HG03378 (cell line): ENCODE results near the gene AHNAK2.
"Not testable (repeated sequence)": the region's sequence is repeated elsewhere in the genome, so short reads cannot be mapped to it uniquely, and the experiment has no call there.

ENCODE experiments used
- ATAC-seq: cut with Tn5 transposase; IDR thresholded peaks from one replicate; pipeline ENCODE4 v1.9.1; 2021; ENCODE audit warnings: mild to moderate bottlenecking, moderate library complexity; ENCODE audit not compliant: unreplicated experiment

The AHNAK2 gene

DNA sequence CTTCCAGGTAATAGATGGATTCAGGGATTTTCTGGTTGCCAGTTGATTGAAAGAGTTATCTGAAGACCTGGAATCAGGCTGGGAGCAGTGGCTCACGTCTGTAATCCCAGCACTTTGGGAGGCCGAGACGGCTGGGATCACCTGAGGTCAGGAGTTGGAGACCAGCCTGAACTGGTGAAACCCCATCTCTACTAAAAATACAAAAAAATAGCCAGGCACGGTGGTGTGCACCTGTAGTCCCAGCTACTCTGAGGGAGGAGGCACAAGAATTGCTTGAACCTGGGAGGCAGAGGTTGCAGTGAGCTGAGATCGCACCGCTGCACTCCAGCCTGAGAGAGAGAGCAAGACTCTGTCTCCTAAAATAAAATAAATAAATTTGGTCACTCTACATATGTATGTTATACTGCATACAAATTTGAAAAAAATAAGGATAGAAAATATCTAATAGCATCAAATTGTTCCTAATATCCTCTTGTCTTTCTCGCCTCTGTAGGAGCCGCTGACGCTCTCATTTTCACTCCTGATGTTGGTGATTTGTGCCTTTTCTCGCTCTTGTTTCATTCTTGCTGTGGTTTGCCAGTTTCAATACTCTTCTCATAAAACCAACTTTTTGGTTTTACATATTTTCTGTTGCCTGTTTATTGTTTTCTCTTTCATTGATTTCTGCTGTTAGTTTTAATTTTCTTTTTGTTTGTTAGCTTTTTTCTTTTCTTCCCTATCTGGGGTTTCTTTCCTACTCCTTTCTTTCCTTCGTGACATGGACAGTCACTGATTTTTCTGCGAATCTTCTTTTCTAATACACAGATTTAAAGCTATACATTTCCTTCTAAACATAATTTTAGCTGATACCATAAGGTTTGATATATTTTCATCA, 77.3 kb downstream of the AHNAK2 start:
- no peak for ATAC-seq

GRCh38 chr14:104899781-104900180, 78.4 kb downstream of the AHNAK2 start:
- no peak for ATAC-seq

DNA sequence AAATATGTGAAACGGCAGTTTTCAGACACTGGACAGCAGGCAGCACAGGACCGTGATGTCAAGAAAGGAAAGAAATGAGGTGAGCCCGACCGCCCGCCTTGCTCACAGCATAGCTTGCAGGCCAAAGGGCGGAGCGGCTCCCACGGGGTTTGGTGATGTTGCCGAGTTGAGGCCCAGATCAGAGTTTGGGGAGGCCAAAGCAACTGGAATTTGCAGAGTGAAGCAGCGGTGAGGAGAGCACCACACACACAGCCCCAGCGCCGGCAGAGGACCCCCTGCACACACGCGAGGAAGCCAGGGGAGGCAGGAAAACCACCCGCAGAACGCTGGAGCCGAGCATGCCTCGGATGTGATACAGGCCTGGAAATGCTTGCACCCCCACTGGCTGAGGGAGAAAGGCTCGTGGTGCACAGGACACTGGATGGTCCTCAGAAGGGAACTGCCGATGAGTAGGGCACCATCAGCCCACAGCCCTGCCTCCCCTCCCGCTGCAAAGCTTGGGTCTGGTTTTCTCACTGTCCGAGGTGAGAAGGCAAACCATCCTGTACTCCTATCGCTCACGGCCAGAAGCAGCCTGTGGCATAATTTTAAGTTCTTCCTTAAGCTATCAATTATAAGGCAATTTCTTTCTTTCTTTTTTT, 79.2 kb downstream of the AHNAK2 start:
- no peak for ATAC-seq

GRCh38 chr14:104898195-104898558, 80.0 kb downstream of the AHNAK2 start:
- no peak for ATAC-seq

GRCh38 chr14:104897330-104898194, 80.6 kb downstream of the AHNAK2 start:
- no peak for ATAC-seq

DNA sequence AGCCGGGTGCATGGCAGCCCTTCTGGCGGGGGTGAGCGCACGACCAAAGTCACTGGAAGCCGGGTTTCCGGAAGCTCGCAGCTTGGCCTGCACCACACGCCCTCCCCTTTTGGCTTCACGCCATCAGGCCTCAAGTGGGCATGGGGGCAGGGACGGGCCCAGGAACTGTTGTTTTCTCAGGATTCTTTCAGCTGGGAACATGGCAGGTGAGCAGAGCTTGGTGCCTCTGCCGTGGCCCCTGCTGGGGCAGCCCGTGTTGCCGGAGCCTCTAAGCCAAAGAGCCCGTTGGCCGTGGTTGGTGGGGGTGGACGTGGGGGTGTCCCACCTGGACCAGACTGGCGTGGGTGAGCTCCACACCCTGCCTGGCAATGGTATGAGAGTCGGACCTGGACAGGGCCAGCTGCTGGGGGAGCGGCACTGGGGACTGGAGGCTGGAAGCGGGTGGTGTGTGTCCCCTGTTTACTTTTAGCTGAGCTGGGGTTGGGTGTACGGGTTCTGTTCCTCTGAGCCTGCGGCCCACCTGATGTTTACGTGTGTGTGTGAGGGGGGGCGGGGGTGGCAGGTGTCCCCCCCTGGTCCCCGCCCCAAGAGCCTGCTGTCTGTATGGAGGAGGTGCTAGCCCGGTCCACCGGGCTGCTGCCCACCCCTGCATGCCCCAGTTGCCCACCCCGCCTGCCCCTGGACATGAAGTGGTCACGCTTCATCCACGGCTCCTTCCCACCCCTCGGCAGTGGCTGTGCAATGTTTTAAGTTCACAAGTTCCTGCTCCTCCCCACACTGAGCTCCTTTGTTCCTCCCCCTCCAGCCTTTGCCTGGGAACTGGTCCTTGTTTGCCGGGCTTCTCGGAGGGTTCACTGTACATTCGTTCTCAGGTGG, 82.2 kb downstream of the AHNAK2 start:
- ATAC-seq, result no peak

DNA sequence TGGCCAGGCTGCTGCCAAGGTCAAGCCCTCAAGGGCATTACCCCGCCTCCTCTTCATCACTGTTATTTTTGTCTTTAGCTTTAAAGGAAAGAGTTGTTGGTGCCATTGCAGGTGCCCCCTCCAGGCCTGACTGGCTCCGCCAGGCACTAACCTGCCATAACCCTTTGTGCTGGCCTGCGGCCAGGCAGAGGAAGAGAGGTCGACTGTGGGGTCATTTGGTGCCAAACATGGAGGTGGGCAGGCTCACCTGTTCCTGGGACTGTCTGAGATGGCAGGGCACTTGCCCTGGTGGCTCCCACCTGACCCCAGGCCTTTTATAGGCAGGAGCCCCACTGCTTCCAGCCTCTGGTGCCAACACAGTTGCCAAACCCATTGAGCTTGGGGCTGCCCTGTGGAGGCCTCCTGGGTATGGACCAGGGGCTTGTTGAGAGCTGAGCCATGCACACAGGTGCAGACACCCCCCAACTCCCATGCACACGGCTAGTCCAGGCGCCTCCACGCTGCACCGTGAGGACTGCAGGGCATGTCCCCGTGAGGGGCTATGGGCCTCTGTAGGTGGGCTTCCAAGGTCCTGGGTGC, 82.9 kb downstream of the AHNAK2 start:
- no peak for ATAC-seq

GRCh38 chr14:104894331-104895206, 83.6 kb downstream of the AHNAK2 start:
- no peak for ATAC-seq

DNA sequence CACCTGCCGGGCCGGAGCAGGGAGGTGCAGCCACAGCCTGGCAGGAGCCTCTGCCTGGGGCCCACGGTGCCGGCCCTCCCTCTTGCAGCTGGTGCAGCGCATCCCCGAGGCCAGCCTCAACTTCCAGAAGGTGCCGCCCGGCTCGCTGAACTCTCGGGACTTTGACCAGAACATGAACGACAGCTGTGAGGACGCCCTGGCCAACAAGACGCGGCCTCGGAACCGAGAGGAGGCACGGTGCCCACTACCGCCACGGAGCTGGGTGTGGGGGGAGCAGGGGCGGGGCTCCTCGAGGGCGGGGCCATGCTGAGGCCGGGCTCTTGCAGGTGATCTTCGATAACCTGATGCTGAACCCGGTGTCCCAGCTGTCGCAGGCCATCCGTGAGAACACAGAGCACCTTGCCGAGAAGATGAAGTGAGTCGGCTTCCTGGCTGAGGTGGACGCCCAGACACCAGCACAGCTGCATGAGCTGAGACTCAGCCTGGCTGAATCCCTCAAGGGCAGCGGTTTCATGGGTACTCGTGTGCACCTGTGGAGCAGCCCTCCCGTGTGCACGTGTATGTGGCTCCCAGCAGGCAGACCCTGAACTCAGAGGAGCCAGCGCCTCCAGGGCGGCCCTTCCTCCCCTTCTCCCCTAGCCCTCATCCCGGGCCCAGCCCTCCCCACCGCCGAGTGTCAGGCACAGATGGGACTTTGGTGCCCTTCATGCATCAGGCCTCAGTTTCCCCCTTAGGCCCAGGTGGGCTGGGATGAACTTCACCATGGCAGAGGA, 84.6 kb downstream of the AHNAK2 start:
- ATAC-seq, result no peak

- ATAC-seq, result no peak
Measured at GRCh38 chr14:104892531-104893434, 85.4 kb downstream of the AHNAK2 start.

DNA sequence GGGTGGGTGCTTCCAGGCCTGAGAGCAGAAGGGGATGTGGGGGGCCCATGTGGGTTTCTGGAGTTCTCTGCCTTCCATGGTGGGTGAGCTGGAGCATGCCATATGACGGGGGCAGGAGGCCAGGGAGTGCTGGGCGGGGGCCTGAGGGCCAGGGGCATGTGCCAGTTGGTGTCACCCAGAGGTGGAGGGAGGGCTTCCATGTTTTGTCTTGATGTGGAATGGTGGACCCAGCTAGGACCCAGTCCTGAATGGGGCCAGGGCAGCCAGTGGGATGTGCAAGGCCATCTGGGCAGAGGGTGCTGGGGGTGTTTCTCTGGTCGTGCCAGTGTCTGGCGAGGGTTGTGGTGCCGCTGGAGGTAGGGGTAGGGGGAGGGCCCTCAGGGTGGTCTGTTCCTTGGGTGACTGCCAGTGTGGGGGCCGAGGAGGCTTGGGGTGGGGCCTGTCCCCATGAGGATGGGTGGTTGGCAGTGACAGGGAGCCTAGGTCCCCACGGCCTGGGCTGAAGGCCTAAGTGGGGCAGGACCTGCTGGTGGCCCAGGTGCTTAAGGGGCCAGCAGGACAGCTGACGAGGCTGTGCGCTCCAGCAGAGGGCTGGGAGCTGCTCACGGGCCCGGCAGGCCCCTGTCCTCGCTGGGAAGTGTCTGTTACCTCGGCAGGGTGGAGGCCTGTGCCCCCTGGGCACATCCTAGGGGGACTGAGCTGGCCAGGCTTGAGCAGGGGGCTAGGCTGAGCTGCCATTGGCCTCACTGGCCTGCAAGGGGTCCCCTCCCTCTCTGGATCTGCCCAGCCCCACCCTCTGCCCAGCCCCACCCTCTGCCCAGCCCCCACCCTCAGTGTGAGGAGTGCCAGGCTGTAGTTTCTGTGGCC, 86.3 kb downstream of the AHNAK2 start:
- ATAC-seq, result no peak

GRCh38 chr14:104891121-104891551, 87.0 kb downstream of the AHNAK2 start:
- no peak for ATAC-seq

DNA sequence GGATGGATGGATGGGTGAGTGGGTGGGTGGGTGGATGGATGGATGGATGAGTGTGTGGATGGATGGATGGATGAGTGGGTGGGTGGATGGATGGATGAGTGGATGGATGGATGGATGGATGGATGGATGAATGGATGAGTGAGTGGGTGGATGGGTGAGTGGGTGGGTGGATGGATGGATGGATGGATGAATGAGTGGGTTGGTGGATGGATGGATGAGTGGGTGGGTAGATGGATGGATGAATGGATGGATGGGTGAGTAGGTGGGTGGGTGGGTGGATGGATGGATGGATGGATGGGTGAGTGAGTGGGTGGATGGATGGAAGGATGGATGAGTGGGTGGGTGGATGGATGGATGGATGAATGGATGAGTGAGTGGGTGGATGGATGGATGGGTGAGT, 87.9 kb downstream of the AHNAK2 start:
- ATAC-seq, result not testable (repeated sequence)

DNA sequence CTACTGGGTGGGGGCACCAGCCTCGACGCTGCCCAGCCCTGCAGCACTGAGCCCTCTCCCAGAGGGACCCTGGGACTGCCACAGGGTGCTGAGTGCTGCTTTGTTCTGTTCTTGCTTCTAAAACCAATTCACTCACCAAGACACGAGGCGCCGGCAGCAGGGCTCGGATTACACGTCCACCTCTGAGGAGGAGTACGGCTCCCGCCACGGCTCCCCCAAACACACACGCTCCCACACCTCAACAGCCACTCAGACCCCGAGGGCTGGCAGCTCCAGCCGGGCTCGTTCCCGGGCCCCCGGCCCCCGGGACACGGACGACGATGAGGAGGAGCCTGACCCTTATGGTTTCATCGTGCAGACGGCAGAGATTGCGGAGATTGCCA, 88.8 kb downstream of the AHNAK2 start:
- ATAC-seq, result no peak

DNA sequence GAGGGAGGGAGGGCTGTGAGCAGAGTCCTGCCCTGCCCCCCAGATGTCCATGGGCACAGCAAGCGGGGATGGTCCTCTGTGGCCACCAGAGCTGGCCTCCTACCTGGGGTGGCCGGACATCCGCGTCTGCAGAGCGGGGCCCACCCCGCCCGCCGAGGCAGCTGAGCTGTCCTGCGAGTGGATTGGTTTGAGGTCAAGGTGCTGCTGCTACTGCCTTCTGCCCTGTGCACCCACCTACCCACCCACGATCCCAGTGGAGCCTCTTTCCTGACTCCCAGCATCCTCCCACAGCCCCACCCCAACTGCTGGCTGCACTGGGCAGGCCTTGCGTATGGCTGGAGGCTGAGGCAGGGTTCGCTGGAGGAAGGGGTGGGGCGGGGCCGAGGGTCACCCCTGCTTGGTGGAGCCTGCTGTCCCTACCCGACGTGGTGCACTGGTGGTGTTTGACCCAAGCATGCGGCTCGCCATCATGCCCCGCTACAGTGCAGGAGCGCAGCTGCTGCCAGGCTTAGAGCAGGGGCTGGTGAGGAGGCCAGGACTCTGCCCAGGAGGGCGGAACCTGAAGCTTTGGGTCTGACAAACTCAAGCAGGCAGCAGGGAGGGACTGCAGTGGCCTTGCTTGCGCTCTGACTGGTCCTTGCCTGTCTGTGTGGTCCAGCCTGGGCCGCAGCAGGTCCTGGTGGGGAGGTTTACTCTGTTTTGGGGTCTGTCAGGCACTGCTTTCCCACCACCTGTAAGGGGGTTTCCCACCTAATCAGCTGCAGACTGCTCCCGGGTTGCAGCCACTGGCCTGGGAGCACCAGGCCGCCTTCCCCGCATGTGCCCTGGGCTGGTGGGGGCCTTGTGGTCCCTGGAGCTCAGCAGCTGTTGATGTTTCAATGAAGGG, 89.4 kb downstream of the AHNAK2 start:
- ATAC-seq, result no peak
